GM06990 (cell line): Measurements from ENCODE around the gene PPM1B.
"Not testable (repeated sequence)": the region's sequence is repeated elsewhere in the genome, so short reads cannot be mapped to it uniquely, and the experiment has no call there.

Experiments
- DNase-seq: peaks from one replicate; pipeline ENCODE4 v3.0.0-alpha.2; 2011; ENCODE audit not compliant: insufficient read length; ENCODE audit errors: extremely low read depth
- H3K27me3 ChIP-seq: replicated peaks from 2 replicates; pipeline ENCODE4 v1.6.0; 2011; ENCODE audit warnings: low read length; ENCODE audit not compliant: control insufficient read depth, insufficient read depth
- H3K36me3 ChIP-seq: 2 replicates; pipeline ENCODE4 v1.5.1; 2011; ENCODE audit warnings: low read length; ENCODE audit not compliant: control insufficient read depth, insufficient read depth
- H3K4me3 ChIP-seq: replicated peaks from 2 replicates; pipeline ENCODE4 v1.5.1; 2011; ENCODE audit warnings: low read depth, mild to moderate bottlenecking, control low read depth, low read length
- TF ChIP-seq, protein P1 (sequence below): IDR thresholded peaks from 2 replicates; pipeline ENCODE4 v1.5.1; 2011; ENCODE audit warnings: low read length, control low read depth, mild to moderate bottlenecking, inconsistent platforms; ENCODE audit not compliant: insufficient read depth, poor library complexity, severe bottlenecking

The PPM1B gene

DNA sequence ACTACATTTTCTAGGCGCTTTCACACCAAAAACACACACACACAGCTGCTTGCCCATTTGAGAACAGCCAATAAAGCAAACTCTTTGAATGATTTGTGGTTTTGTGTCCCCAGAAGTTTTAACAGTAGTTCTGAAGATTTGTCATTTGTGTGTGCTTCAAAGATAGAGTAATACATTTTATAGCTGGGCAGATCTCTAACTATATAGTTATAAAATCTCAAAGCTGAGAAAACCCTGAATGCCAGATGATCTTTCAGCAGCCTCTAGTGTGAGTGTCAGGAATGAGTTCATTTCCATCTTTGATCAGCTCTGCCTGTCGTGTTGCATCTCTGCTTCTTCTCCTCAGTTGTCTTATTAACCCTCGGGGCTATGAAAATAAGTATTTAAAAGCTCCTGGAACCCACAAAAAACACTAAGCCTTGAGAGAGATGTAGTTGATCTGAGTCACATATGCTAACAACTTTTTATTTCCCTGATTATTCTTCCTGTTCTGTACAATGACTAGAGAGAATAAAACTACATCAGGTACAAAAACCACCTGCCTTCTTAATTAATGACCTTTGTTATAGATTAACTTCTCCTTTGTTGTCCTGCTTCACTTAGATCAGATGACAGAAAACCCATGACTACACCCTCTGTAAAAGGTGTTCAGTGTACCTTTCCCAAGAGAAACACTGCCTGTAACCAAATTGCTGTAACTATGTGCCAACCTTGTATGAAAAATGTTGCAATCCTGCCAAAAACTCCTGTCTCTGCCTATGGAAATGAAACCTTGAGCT lies 76.6 kb downstream of the PPM1B start:
- Histone ChIP-seq H3K4me3 (no peak overlapping the region), H3K27me3 (no peaks in the 10 kb centered on the region), H3K36me3 (no peaks in the 10 kb centered on the region)
- TF ChIP-seq, protein P1, sequence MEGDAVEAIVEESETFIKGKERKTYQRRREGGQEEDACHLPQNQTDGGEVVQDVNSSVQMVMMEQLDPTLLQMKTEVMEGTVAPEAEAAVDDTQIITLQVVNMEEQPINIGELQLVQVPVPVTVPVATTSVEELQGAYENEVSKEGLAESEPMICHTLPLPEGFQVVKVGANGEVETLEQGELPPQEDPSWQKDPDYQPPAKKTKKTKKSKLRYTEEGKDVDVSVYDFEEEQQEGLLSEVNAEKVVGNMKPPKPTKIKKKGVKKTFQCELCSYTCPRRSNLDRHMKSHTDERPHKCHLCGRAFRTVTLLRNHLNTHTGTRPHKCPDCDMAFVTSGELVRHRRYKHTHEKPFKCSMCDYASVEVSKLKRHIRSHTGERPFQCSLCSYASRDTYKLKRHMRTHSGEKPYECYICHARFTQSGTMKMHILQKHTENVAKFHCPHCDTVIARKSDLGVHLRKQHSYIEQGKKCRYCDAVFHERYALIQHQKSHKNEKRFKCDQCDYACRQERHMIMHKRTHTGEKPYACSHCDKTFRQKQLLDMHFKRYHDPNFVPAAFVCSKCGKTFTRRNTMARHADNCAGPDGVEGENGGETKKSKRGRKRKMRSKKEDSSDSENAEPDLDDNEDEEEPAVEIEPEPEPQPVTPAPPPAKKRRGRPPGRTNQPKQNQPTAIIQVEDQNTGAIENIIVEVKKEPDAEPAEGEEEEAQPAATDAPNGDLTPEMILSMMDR: no peak
- DNase-seq: no peak

DNA sequence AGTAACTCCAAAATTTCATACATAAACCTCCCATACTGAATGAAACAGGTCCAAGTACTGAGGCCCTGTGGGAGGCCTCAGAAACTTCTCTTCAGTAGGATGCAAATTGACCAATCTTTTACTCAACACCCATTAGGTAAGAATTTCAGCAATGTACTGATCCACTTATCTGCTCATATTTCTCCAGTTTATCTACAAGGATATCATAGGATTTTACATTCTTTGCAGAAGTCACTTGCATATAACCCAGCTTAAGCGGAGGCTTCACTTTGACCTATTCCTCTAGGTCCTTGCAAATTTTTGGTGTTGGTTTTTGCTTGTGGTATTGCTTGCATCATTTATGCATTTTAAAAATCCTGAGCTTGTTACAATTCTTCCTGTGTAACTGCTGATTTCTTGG lies 77.8 kb downstream of the PPM1B start:
- TF ChIP-seq, protein P1: no peak
- Histone ChIP-seq H3K36me3 (no peaks in the 10 kb centered on the region), H3K4me3 (no peak overlapping the region), H3K27me3 (no peaks in the 10 kb centered on the region)
- DNase-seq: no peak

DNA sequence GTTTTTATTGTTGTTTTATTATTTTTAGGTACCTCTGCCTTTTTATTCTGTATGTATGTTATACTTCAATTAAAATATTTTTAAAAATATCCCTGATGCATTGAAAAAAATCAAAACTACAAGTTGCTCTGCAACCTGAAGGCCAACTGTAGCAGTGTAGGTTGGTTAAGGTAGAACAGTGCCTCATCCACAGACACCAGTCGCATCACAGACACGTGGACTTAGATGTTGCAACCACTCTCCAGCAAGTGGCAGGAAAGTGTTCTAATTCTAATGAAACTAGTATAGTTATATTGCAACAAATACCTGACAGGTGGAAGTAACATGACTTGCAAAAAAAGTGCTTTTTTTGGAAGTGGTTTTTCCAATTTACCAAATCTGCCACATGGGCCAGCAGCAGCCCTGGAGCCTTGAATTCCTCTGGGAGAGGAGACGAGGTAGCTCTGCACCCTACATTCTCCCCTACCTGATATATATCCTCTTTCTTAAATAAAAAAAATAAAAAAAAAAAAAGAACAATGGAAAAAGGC lies 78.2 kb downstream of the PPM1B start:
- TF ChIP-seq, protein P1: no peak
- Histone ChIP-seq H3K4me3 (no peak overlapping the region), H3K27me3 (no peaks in the 10 kb centered on the region), H3K36me3 (no peaks in the 10 kb centered on the region)
- no peak for DNase-seq

DNA sequence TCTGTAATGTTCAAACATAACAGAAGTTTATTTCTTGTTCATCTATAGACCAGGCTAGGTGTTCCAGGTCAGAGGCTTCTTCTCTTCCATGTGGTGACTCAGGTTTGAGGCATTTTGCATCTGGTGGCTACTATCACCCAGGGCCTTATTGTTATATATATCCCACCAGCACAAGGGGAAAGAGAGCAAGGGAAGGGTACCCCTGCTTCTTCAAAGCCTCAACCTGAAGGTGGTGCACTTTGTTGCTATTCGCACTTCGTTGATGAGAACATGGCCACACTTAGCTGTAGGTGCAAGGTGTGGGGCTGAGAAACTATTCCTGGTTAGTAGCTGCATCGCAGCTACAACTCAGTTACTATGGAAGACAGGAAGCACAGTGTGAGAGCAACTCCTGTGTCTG lies 79.2 kb downstream of the PPM1B start:
- Histone ChIP-seq H3K4me3 (no peak overlapping the region), H3K27me3 (no peaks in the 10 kb centered on the region), H3K36me3 (no peaks in the 10 kb centered on the region)
- no peak for DNase-seq
- TF ChIP-seq, protein P1: peak; percentile 29

DNA sequence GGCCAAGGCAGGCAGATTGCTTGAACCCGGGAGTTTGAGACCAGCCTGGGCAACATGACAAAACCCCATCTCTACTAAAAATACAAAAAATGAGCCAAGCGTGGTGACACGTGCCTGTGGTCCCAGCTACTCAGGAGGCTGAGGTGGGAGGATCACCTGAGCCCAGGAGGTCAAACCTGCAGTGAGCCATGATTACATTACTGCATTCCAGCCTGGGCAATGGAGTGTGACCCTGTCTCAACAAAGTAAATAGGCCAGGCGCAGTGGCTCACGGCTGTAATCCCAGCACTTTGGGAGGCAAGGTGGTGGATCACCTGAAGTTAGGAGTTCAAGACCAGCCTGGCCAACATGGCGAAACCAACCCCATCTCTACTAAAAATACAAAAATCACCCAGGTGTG lies 80.6 kb downstream of the PPM1B start:
- H3K27me3 ChIP-seq, DNase-seq, H3K4me3 ChIP-seq, H3K36me3 ChIP-seq: not testable (repeated sequence)

DNA sequence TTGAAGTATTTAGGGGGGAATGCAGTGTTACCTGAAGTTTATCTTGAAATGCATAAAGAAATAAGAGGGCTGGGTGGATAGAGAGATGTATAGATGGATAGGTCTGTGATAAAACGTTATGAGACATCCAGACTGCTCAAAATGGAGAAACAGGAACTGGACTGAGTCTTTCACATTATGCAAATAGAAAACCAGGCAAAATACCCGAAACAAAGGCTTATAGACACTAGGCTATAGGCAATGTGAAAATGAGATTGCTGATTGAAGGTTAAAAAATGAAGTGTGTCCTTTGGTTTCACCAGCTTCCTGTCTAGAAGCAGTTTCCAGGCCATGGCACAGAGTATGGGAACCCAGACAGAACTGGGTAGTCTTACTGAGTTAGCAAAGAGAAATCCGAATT lies 81.7 kb downstream of the PPM1B start:
- TF ChIP-seq, protein P1: no peak
- Histone ChIP-seq H3K4me3 (no peak overlapping the region), H3K27me3 (no peaks in the 10 kb centered on the region), H3K36me3 (no peaks in the 10 kb centered on the region)
- DNase-seq: no peak
